Measurements from ENCODE around the gene ERCC1.

ERCC1 gene

GRCh38 chr19:45423589-45424190, at the start of gene ERCC1:
Gene ERCC1, minus strand, starts transcription at chr19:45423917. Its CDS starts 543 bp downstream, at chr19:45423374.
- peak; percentile 65 for DNase-seq (ENCODE audit: low read depth)

GRCh38 chr19:45473367-45473681, 49.6 kb upstream of the ERCC1 start:
- DNase-seq (ENCODE audit: low read depth): no peak

GRCh38 chr19:45472563-45473366, 49.0 kb upstream of the ERCC1 start:
- DNase-seq (ENCODE audit: low read depth): no peak

GRCh38 chr19:45471931-45472562, 48.3 kb upstream of the ERCC1 start:
- DNase-seq (ENCODE audit: low read depth): no peak

- DNase-seq (ENCODE audit: low read depth): no peak
Measured at GRCh38 chr19:45471111-45471930, 47.6 kb upstream of the ERCC1 start.

- DNase-seq (ENCODE audit: low read depth): no peak
Measured at GRCh38 chr19:45470762-45471081, 47.0 kb upstream of the ERCC1 start.

- no peak for DNase-seq (ENCODE audit: low read depth)
Measured at GRCh38 chr19:45469945-45470761, 46.4 kb upstream of the ERCC1 start.

GRCh38 chr19:45469132-45469944, 45.6 kb upstream of the ERCC1 start:
- DNase-seq (ENCODE audit: low read depth): peak; percentile 71

- DNase-seq (ENCODE audit: low read depth): no peak
Measured at GRCh38 chr19:45468803-45469131, 45.0 kb upstream of the ERCC1 start.

GRCh38 chr19:45468159-45468651, 44.5 kb upstream of the ERCC1 start:
- no peak for DNase-seq (ENCODE audit: low read depth)

GRCh38 chr19:45467456-45468158, 43.9 kb upstream of the ERCC1 start, which contains the start of gene FOSB:
Gene FOSB, plus strand, starts transcription at chr19:45467996. Its CDS starts 591 bp downstream, at chr19:45468587.
- DNase-seq (ENCODE audit: low read depth): no peak

GRCh38 chr19:45467115-45467455, 43.4 kb upstream of the ERCC1 start:
- no peak for DNase-seq (ENCODE audit: low read depth)

- DNase-seq (ENCODE audit: low read depth): no peak
Measured at GRCh38 chr19:45464852-45465441, 41.2 kb upstream of the ERCC1 start.

GRCh38 chr19:45464274-45464673, 40.6 kb upstream of the ERCC1 start:
- DNase-seq (ENCODE audit: low read depth): no peak

GRCh38 chr19:45463241-45463640, 39.5 kb upstream of the ERCC1 start:
- no peak for DNase-seq (ENCODE audit: low read depth)

GRCh38 chr19:45462174-45462573, 38.5 kb upstream of the ERCC1 start:
- DNase-seq (ENCODE audit: low read depth): no peak

GRCh38 chr19:45460807-45461347, 37.2 kb upstream of the ERCC1 start:
- DNase-seq (ENCODE audit: low read depth): no peak

GRCh38 chr19:45457776-45458175, 34.1 kb upstream of the ERCC1 start:
- DNase-seq (ENCODE audit: low read depth): no peak

- DNase-seq (ENCODE audit: low read depth): no peak
Measured at GRCh38 chr19:45456500-45456815, 32.7 kb upstream of the ERCC1 start.

Data from GM04503 (cell line).